Measurements from ENCODE around the gene CACNA2D1.

CACNA2D1 gene

DNA sequence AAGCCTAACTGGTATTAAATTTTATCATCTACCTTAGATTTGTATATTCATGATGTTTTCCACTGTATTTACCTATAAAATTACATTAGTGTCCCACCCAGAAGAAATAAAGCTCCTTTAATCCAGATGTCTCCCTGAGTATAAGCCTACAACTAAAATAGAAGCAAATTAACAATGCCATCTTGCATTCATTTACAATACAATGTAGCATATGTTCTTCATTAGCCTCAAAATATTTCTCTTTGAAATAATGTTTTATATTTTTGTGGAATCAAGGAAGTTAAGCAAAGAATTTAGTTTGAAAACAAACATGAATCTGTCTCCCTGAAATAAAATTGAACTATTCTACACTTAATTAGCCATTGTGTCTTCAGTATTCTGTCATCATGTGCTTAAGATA, 112.3 kb downstream of the CACNA2D1 start:
- DNase-seq: no peak

DNA sequence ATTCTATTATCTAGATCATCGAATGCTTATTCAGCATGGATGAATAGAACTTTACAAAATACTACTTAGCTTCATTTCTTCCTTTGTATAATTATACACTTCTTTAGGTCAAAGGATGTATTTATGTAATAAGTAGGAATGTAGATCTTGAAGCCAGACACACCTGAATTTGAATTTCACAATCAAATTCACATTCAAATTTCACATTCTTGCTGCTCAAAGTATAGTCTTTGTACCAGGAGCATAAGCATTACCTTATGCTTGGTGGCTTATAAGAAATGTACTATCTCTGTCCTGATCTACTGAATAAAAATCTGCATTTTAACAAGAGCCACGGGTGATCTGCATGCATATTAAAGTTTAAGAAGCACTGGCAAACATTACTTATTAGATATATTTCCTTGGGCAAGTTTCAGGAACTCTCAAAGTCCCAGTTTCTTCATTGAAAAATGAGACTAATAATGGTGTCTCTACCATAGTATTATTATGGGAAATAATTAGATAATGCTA, 112.8 kb downstream of the CACNA2D1 start:
- no peak for DNase-seq

DNA sequence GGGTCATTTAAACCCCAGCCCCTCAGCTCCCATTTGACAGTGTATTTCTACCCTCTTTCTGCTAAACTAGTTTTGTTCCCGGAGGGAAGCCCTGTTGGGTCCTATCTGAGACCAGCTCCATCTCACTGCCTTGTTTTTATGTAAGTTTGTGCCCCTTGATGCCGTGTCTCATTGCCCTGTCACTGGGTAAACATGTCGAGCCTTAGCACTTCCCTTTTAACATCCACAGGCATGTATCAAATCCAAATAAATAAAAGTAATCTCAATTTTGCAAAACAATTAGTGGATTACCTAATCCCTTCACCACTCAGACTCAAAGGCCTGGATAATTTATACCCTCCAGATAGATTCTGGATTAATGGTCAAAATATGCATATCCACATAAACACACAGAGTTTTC, 115.7 kb downstream of the CACNA2D1 start:
- DNase-seq: no peak

GRCh38 chr7:82325416-82325815, 118.2 kb downstream of the CACNA2D1 start:
- DNase-seq: peak; percentile 36

DNA sequence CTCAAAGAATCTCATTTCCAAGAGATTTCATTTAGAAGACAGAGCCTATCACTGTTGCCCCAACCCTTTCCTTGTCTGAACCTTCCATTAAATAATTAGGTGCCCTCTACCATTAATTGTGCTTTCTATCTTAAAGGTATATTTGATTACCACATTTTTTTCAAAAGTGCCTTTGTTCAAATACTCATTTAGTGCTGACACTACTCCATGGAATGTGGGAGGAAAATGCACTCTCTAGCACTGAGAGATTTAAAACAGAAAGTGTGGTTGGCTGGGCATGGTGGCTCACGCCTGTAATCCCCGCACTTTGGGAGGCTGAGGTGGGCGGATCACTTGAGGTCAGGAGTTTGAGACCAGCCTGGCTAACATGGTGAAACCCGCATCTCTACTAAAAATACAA, 119.8 kb downstream of the CACNA2D1 start:
- peak; percentile 23 for DNase-seq

GRCh38 chr7:82319674-82320118, 123.9 kb downstream of the CACNA2D1 start:
- peak; percentile 83 for DNase-seq

DNA sequence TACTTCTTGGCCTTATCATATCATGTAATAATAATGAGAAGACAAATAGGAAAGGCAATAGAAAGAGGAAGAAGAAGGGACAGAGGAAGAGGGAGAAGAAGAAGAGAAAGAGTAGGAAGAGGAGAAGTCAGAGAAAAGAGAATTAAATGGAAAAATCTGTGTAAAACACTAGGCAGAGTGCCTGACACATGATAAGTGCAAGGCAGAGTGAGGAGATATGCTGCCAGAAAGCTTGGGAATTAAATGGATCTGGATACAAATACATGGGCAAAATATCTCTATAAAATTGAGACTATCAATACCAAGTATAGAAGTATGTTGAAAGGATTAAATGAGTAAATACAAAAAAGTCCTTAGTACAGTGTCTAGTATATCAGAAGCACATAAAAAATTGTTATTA, 124.8 kb downstream of the CACNA2D1 start:
- no peak for DNase-seq

GRCh38 chr7:82317760-82318159, 125.8 kb downstream of the CACNA2D1 start:
- DNase-seq: no peak

GRCh38 chr7:82317257-82317721, 126.3 kb downstream of the CACNA2D1 start:
- DNase-seq: peak; percentile 4

- DNase-seq: no peak
Observed at GRCh38 chr7:82313269-82313668, 130.3 kb downstream of the CACNA2D1 start.

DNA sequence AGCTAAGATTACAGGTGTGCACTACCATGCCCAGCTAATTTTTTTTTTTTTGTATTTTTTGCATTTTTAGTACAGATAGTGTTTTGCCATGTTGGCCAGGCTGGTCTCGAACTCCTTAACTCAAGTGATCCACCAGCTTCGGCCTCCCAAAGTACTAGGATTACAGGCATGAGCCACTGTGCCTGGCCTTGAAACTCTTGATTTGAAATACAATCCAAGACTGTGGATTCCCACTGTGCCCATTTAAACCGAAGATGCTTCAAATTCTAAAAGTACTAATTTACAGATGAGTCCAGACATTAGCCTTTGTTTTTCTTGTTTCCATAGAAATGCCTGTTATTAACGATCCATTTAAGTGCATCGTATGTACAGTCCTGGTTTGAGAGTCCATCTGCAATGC, 130.9 kb downstream of the CACNA2D1 start:
- DNase-seq: no peak

GRCh38 chr7:82305347-82306005, 138.1 kb downstream of the CACNA2D1 start:
- no peak for DNase-seq

DNA sequence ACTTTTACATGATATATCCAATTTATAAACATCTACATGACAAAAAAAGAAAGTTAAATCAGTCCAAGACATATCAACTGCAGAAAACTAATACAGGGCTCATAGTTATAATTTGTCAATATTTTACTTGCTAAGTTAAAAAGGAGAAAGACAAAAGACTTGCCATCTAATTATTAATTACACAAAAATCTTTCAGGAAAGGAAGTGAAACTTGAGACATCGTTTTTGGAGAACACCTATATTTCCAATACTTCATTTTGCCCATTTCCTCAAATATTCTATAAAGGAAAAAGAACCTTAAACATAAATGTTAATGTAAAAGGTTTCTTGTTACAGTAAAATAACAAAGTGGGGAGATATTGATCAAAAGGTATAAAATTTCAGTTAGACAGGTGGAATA, 148.7 kb downstream of the CACNA2D1 start:
- no peak for DNase-seq

GRCh38 chr7:82294382-82294784, 149.2 kb downstream of the CACNA2D1 start:
- DNase-seq: peak; percentile 73

- no peak for DNase-seq
Observed at GRCh38 chr7:82293467-82293866, 150.1 kb downstream of the CACNA2D1 start.

DNA sequence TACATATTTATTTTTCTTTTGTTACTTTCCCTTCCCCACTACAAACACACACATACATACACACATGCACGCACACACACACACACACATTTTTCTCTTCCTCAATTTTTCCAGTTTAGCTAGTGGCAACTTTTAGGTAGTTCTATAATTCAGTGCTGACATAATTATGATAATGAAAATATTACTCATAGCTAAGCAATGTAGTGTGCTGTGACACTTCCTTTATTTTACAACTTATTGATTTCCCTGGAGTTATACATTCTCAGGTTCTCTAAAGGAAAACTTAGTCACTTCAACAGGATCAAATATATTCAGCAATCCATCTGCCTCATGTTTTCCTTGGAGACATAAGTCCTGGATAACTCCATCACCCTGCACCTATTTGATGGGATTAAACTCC, 151.6 kb downstream of the CACNA2D1 start:
- DNase-seq: peak; percentile 53

DNA sequence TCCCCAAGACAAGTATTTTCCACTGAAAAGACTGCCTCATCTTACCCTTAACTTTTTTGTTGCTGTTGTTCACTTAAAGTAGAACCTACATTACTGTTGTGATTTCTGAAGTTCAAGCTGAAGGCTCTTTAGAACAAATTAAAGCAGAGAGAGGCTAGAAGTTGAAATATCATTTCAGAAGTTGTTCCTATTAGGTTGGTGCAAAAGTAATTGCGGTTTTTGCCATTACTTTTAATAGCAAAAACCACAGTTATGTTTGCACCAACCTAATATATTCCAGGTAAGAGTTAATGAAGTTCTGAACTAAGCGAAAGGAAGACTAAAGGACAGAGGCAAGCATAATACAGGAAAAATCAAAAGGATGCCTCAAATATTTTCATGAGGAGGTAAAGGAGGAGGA, 153.7 kb downstream of the CACNA2D1 start:
- no peak for DNase-seq

GRCh38 chr7:82289152-82289535, 154.4 kb downstream of the CACNA2D1 start:
- no peak for DNase-seq

DNA sequence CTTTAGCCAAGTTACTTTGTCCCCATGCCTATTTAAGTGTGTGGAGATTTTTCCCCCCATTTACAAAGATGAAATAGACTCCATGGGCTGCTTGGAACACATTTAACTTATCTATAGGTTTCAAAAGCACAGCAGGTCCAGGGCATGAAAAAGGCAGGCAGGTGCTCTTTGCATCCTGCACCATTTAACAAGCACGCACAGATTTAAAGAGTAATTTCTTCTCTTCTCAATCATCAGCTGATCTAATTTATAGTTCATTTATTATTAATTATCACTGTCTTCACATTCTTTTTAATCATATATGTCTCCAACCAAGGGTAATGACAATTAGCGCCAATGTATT, 156.8 kb downstream of the CACNA2D1 start:
- no peak for DNase-seq

DNA sequence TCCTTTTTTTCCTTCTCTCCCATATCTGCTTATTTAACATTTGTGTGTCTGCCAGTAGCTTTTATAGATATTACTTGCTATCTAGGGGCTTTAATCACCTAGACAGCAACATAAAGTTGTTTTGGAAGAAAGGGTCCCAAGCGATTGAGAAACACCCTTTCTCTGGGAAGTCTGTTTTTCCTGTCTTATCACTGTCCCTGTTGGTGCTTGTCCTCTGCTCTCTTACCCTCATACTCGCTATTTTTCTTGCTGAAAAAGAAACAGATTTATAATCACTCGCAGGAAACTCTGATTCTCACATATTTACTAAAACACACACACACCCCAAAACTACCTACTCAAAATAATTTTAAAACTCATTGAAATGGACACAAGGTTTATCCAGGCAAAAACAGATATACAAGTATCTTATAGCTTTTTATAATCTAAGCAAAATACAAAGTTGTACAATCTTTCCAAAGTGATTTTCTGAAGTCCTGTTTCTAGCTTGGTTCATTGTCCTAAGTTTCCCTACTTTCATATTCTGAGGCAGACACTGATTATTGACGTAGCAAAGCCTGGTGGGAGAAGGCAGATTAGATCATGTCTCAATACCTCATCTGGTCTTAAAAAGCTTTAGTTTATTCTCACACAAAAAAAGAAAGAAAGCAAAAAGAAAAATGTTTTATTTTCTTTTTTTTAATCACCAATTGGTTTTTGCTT, 157.3 kb downstream of the CACNA2D1 start:
- no peak for DNase-seq

DNA sequence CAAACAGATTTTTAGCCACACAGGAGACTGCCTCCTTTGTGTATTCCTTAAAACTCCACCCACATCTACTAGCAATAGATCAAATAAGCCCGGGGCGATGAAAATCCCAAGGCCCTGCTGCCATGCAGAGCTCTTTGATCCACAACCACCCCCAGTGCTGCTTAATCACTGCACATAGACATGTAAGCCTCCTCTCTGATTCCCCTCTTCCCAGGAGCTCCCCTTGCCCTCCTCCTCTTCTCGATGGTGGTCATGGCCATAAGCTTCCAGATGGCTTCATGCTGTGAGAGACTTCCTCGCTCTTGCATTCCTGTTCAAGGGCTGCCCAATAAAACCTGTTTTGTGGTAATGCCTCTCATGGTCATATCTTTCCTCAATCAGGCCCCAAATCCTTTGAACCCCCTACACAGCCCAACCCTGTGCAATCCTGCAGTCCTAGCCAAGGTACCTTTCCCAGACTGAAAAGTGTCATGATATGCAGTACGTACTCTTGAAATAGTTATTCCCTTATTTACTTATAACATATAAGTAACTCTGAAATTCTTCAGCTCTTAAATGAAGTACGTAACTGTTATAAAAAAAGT, 158.5 kb downstream of the CACNA2D1 start:
- DNase-seq: peak; percentile 39

GRCh38 chr7:82275342-82275741, 168.2 kb downstream of the CACNA2D1 start:
- no peak for DNase-seq

- DNase-seq: no peak
Observed at GRCh38 chr7:82274681-82275080, 168.9 kb downstream of the CACNA2D1 start.

DNA sequence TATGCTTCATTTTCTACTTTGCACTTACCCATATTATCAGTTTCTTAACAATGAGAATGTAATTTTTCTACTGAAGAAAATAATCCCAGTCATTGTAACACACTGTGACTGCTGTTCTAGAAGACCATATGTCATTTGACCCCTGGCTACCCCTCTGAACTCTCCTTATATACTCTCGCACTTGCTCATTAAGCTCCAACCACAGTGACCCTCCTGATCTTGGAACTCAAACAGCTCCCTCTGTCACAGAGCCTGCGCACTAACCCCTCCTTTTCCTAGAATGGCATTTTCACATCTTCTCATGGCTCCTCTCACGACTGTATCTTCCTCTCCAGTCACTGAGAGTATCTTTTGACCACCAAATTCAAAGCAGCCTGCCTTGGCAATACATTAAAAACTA, 169.7 kb downstream of the CACNA2D1 start:
- no peak for DNase-seq
